H1 (cell line): ENCODE measurements around the gene MADD.

Experiments
- CHD1 ChIP-seq: IDR thresholded peaks from 2 replicates; pipeline ENCODE4 v1.6.1; 2012; ENCODE audit warnings: low read depth, low read length, improper control_type of control experiment
- CTCF ChIP-seq, 3 experiments: IDR thresholded peaks; 1 replicate in 2 of 3; 2 replicates in 1 of 3; pipeline versions ENCODE4 v1.5.1 to v1.6.1; 2011; ENCODE audit warnings: low read length in 3 of 3, mild to moderate bottlenecking in 3 of 3, inconsistent platforms in 2 of 3, low read depth in 1 of 3, moderate library complexity in 1 of 3; ENCODE audit not compliant: insufficient read depth in 1 of 3; ENCODE audit errors: control extremely low read depth in 1 of 3
- EZH2 ChIP-seq: fragments of 200-600 bp; sonication (generic); IDR thresholded peaks from 2 replicates; pipeline ENCODE4 v1.7.1; 2012; ENCODE audit warnings: low read depth, mild to moderate bottlenecking, moderate library complexity, low read length, inconsistent platforms; ENCODE audit not compliant: severe bottlenecking
- HDAC6 ChIP-seq: IDR thresholded peaks from one replicate; pipeline ENCODE4 v1.7.1; 2012; ENCODE audit warnings: low read depth, mild to moderate bottlenecking, inconsistent platforms, low read length, moderate library complexity
- POLR2A ChIP-seq, 2 experiments: IDR thresholded peaks; 1 replicate in 1 of 2; 2 replicates in 1 of 2; pipeline ENCODE4 v1.6.1; 2011; ENCODE audit warnings: low read depth in 2 of 2, low read length in 2 of 2, mild to moderate bottlenecking in 2 of 2; ENCODE audit errors: control extremely low read depth in 1 of 2
- USF2 ChIP-seq: IDR thresholded peaks from 2 replicates; pipeline ENCODE4 v1.6.1; 2011; ENCODE audit warnings: low read length, improper control_type of control experiment
- TF ChIP-seq, protein P1 (sequence below): IDR thresholded peaks from 2 replicates; pipeline ENCODE4 v1.6.1; 2012; ENCODE audit warnings: inconsistent platforms

GRCh38 chr11:47342036-47342803 is 72.3 kb downstream of the MADD start:
- no peak for TF ChIP-seq CTCF (IDR thresholded peaks at IDR 0.05; ENCODE audit: control extremely low read depth in 1 of 3, insufficient read depth in 1 of 3, low read depth in 1 of 3, low read length in 3 of 3)
- no peak for TF ChIP-seq USF2
- TF ChIP-seq, protein P1, sequence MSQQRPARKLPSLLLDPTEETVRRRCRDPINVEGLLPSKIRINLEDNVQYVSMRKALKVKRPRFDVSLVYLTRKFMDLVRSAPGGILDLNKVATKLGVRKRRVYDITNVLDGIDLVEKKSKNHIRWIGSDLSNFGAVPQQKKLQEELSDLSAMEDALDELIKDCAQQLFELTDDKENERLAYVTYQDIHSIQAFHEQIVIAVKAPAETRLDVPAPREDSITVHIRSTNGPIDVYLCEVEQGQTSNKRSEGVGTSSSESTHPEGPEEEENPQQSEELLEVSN, result no peak
- no peak for TF ChIP-seq POLR2A (IDR thresholded peaks at IDR 0.05; ENCODE audit: control extremely low read depth in 1 of 2, low read depth in 2 of 2, low read length in 2 of 2)
- no peak for TF ChIP-seq HDAC6
- no peak for TF ChIP-seq EZH2
- TF ChIP-seq CHD1, result no peak
